Renal cortical epithelial cell (primary cell): ENCODE data around the gene CCDC6. TPM values are rescaled to one million over a fixed set of nuclear protein-coding genes. Genes with fewer than 3 reads are reported as not detected.
"Not testable (repeated sequence)": the region's sequence is repeated elsewhere in the genome, so short reads cannot be mapped to it uniquely, and the experiment has no call there.

Experiments used
- DNase-seq: peaks from one replicate; pipeline ENCODE4 v3.0.0-alpha.2; 2011; ENCODE audit warnings: low read depth
- total RNA-seq: library from RNA; depleted of rRNA; stranded (reverse); fragments of >200 nt; gene quantifications from 2 replicates; pipeline ENCODE4 v1.2.3, GENCODE V29; 2014

Gene CCDC6
- 38.6 and 59.8 TPM in 2 replicates for total RNA-seq

DNA sequence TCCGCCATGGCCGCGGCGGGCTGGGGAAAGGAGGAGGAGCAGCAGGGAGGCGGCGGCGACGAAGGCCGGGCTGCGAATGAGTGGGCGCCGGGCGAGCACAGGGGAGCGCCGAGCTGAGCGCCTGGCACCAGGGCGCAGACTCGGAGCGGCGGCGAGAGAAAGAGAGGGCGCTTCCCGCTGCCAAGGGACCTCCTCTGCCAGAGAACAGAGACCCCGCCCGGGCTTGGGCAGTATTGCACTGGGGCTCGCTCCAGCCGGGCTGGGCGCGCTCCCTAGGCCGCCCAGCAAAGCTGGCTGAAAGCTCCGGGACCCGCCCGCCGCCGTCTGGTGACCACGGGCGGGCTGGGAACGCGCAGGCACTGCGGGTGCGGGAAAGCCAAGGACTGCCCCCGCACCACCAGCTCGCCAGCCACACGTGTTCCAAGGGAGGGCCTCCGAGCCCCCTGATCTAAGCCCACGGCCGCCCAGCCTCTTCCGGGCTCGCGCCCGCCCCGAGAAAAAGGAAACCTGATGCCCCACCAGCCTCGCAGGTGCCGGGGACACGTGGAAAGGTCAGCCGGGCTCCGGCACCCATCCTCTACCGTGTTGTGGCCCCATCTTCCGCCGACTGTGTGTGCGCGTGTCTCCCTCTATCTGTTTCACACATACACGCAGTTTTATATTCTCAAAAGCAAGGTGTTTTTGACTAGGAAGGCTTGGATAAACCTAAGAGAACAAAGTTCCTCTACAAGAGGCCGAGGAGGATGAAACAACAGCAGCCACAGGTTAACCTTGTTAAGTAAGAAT, at the start of gene CCDC6:
Gene CCDC6 (minus strand): TSS at position 140 of the 786 bp plus-strand sequence. CDS start 132 bp downstream, at position 8.
- peak; percentile 72 for DNase-seq

DNA sequence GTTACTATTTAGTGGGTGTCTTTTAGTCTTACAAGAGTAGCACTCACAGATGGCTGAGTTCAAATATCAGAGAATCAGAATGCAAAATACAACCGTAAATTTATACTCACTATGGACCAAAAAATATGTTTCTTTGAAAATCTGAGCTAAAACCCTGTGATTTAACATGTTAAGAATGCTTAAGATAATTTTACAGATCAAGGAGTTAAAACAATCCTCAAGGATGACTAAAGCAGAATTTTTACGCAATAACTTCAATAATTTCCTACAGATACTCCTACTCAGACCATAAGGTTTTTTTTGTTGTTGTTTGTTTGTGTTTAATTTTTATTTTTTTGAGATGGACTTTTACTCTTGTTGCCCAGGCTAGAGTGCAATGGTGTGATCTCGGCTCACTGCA, 47.9 kb upstream of the CCDC6 start:
- peak; percentile 46 for DNase-seq

DNA sequence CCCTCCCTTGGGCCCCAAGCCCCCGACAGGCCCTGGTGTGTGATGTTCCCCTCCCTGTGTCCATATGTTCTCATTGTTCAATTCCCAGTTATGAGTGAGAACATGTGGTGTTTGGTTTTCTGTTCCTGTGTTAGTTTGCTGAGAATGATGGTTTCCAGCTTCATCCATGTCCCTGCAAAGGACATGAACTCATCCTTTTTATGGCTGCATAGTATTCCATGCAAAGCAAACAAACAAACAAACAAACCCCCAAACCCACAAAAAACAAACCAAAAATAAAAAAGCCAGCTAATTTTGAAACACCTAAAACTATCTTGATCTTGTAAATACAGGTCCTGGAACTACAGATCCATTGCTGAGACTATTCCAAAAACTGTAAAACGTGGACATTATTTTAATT, 47.4 kb upstream of the CCDC6 start:
- DNase-seq, result not testable (repeated sequence)

DNA sequence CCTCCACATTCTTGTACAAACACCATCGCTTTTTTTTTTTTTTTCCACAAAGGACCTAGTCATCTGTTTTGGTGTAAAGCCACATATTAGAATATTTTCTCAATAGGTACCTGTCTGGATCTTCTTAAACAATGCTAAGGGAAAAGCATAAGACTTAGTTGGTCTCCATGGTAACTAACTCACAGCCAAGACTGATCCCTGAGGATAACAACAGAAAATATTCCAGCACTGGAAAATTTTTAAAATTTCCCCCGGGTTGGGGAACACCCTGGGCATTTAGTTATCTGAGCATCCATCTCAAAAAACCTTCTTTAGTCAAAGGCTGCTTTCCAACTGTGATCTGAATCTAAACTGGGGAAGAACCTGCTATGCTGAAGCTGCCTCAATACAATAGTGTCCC, 43.7 kb upstream of the CCDC6 start:
- no peak for DNase-seq

DNA sequence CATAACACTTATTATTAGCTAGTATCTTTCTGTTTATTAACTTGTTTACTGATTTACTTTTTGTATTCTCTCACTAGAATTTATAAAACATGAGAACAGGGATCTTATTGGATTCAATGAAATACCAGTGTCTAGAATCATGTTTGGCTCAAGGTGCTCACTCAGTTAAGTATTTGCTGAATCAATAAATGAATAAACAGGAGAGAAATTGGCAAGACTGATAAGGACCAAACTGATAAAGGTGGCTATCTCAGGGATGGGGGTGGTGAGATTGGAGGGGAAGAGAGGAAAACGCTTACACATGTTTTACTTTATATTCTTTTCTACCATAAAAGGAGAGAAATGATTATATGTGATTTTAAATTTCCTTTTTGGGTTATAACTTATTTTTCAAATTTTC, 43.3 kb upstream of the CCDC6 start:
- DNase-seq, result no peak

DNA sequence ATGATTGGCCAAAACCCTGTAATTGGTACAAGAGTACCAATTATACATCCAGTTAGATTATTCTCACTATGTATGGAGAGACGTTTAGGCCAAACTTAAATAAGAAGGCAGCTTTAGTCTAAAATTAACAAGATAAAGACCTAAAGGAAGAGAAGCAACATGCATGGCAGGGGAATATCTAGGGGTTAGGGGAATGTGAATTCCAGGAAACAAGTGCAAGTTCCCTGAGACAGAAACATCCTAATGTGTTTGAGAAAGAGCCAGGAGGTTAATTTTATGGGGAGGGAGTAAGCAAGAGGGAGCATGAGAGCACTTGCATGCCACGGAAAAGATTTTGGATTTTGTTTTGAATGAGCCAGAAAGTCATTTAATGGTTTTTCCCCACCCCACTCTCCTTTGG, 39.6 kb upstream of the CCDC6 start:
- DNase-seq, result no peak

DNA sequence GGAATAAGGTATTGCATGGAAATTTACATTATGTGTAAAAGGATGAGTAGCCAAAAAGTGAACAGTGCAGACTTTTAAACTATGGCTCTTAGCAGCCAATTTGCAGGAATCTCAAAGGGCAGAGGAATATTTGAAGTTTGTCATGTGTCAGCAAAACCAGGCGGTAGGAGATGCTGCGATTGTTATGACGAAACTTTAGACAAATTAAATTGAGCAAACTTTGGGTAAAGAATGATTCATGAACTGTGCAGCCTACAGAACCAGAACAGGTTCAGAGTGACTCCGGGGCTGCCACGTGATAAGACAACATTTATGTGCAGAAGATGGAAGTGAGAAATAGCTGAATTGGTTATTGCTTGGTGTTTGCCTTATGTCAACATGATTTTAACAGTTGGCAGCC, 39.2 kb upstream of the CCDC6 start:
- peak; percentile 15 for DNase-seq

DNA sequence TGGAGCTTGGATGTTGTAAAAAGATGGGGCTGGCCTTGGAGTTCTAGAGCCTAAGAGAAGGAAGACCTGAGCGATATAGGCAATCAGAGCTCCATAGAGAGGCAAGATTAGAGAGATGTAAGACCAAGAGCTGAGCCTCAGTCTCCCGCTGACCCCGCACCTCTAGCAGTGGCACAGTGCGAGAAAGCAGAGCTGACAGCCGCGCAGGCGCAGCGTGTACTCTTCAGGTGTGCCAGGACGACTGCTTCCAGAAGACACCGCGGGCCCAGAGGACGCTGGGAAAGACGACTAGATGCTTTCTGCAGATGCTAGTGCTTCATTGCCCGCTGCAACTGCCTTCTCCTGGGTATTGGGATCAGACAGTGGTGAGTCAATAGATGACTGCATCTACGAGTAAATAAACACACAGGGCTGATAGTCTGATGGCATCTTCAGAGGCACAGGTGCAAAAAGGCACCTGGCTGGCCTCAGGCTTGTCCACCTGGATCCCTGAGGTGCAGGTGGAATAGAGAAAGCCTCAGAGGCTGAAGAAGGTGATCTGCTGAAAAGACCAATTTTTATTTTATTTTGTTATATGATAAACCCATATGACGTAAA, 38.1 kb upstream of the CCDC6 start:
- DNase-seq, result no peak

DNA sequence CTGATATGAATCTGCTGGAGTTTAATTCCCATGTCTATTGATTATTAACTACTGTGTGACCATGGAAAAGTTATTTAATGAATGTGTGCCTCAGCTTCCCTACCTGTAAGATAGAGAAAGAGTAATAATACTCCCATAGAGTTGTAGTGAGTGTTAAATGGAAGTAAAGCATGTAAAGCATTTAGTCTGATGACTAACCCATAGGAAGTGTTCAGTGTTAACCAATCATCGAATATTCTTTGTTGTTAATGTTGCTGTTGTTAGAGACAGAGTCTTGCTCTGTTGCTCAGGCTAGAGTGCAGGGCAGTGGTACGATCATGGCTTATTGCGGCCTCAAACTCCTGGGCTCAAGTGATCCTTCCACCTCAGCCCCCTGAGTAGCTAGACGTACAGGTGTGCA, 36.2 kb upstream of the CCDC6 start:
- peak; percentile 58 for DNase-seq

DNA sequence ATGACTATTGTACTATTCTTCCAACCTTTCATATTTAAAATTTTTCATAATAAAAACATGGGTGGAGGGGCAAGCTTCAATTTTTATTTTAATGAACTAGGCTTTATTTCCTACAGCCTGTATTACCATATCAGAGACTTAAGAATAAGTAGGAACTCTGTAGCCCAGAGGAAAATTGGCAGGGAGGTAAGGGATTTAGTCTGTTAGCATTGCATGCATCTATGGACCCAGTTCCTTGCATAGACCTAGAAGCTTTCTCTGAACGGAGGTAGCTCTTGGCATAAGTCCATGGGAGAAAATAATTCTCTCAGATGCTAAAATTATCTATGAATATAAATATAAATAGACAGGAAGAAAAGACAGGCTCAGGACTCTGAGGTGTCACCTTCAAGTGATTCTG, 31.4 kb upstream of the CCDC6 start:
- DNase-seq, result no peak

DNA sequence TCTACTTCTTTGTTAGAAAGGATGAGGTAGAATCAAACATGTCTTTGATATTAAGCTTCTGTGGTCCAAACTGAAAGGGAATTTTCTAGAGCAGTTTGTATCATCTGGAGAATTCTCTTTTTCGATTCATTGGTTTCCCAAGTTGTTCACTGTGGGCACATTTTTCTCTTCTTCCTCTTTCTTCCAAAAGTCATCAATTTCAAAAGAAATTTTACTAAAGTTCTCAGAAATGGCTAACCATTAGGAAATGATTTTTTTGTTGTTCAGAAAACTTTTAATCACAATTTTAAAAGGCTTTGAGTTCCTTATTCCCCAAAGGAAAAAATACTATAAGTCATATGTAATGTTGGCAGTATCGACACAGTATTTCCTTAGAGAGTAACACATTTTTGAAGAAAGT, 28.3 kb upstream of the CCDC6 start:
- DNase-seq, result no peak

DNA sequence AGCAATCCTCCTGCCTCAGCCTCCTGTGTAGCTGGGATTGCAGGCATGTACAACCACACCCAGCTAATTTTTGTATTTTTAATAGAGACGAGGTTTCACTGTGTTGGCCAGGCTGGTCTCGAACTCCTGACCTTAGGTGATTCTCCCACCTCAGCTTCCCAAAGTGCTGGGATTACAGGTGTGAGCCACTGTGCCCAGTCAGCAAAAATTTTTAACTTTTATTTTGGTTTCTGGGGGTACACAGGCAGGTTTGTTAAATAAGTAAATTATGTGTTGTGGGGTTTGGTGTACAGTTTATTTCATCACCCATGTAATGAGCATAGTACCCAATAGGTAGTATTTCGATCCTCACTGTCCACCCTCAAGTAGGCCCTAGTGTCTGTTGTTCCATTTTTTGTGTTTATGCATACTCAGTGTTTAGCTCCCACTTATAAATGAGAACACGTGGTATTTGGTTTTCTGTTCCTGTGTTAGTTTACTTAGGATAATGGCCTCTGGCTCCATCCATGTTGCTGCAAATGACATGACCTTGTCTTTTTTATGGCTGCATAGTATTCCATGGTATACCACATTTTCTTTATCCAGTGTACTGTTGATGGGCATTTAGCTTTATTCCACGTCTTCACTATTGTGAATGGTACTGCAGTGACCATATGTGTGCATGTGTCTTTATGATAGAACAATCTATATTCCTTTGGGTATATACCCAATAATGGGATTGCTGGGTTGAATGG, 24.6 kb upstream of the CCDC6 start:
- not testable (repeated sequence) for DNase-seq

DNA sequence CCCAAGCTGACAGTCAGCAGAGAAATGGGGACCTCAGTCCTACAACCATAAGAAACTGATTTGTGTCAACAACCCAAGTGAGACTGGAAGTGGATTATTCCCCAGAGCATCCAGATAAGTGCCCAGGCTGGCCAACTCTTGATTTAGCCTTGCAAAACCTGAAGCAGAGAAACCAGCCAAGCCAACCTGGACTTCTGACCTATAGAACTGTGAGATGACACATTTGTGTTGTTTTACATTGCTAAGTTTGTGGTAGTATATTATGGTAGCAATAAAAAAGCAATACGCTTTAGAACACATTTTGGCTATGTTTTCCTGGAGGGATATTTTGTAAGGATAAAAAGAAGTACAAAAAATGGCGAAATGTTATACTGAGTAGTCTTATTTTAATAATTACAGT, 19.7 kb upstream of the CCDC6 start:
- DNase-seq, result no peak

DNA sequence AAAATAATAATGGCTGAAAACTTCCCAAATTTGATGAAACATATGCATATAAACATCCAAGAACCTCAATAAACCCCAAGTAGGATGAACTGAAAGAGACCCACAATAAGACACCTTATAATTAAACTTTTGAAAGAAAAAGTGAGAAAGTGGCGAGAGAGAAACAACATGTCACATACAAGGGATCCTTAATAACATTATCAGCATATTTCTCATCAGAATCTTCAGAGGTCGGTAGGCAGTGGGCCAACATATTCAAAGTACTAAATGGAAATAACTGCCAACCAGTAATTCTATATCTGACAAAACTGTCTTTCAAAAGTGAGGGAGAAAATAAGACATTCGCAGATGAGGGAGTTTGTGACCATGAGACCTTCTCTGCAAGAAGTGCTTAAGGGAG, 16.6 kb upstream of the CCDC6 start:
- DNase-seq, result no peak

DNA sequence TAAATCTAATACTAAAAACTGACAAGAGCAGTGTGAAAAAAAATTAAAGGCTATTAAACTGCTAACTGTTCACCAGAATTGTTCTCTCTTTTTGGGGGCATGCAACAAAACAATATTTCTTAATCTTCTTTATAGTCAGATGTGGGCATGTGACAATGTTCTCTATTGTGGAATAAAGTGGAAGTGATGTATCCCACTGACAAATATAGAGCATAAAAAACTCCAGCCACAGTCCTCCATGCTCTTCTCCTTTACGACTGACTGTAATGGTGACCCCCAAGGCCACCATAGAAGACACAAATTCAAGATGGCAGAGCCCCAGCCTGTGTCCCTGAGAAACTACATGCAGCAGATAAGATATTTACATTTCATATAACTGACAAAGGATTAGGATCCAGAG, 11.6 kb upstream of the CCDC6 start:
- no peak for DNase-seq

DNA sequence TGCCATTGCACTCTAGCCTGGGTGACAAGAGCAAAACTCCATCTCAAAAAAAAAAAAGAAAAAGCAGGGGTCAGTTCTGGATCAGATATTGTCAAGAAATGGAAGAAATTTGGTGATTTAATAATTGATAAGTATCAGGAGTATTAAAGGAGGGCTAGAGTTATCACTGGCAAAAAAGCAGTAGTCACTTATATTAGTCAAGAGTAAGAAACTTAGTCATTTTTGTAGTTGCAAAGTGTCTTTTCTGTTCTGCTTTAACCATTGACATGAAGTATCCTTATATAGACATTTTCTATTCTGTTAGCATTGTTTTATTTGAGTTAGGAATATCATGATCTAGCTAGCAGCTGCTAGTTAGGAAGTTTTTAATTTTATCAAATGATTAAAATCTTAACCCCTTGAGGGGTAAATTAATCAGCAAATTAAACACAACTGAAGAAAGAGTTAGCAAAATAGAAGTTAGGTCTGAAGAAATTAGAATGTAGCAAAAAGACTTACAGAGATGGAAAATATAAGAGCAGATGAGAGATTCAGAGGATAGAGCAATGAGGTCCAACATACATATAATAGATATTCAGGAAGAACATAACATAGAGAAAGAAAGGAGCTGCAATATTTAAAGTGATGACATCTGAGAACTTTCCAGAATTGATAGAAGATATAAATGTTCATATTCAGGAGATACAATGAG, 7.3 kb upstream of the CCDC6 start:
- DNase-seq, result no peak

DNA sequence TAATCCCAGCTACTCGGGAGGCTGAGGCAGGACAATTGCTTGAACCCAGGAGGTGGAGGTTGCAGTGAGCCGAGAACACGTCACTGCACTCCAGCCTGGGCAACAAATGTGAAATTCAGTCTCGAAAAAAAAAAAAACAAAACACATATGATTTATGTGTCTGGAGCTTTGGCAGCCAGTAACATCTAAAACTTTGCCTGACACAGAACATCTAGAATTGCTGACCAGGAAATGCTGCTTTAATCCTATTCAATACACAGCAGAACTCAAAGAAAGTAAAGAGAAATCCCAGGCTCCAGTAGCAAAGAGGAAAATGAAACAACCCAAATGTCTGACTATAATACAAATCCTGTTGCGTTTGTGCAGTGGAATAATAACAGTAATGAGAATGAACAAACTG, 4.5 kb upstream of the CCDC6 start:
- DNase-seq, result no peak

DNA sequence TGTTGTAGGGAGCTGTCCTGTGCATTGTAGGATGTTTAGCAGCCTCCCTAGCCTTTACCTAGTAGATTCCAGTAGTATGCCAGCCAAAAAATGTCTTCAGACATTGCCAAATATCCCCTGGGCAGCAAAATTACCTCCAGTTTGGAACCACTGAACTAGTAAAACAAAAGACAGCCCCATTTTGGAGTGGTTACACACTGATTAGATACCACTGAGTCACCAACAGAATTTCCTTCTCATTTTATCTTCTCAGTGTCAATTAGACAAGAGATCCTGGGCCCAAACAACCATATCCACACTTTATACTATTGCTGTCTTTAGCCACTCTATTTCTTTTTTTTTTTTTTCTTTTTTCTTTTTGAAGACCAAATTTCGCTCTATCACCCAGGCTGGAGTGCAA, 3.5 kb upstream of the CCDC6 start:
- no peak for DNase-seq

DNA sequence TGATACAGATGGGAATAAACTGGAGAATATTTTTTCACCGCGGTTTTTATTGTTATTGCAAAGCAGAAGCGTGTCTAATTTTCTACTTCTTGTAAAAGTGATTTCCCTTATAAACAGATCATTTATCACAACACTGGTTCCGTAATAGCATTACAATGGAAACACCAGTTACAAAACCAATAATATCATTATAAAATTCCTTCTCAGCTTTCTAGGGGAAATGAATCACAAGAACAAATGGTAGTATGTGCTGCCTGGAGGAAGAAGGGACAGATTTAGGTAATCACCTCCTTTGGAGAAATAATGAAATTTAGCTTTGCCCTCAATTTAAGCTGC, 2.4 kb upstream of the CCDC6 start:
- DNase-seq, result no peak

DNA sequence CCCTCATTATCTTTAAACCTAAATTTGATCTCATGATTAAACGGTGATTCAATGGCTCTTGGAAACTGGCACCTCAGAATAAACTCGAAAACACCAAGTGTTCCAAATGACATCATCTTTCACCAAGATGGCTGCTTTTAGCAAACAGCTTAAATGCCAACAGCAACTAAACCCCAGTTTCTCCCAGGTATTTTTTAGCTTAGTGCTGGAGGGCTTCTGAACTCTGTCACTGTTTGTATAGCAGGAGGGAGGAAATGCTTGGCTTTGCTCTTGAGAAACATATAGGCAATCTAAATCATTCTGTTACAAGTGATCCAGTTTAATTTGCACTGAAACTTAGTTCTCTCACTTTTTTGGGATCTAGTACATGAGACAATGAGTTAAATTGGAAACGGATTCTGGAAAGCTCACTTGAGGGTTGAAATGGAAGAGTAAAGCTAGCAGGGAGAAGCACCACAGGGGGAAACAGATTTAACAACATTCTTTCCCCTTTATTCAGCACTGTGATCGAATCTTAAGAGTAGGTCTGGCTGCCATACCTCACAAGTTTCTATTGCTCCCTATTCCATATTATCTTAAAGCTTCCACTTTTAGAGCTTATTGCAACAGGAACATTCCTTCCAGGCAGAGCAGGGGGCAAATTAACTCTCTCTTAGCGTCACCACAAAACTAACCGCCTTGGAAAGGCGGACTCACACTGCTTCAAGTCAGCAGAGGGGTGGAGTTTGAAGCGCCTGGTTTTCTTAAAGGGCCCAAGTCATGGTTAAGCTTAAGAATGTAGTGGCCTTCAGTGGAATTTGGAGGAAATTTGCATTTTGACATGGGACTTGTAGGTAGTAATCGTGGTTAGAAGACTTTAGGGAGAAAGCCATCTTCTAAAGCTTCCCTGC, 1.8 kb upstream of the CCDC6 start:
- DNase-seq, result peak; percentile 95

DNA sequence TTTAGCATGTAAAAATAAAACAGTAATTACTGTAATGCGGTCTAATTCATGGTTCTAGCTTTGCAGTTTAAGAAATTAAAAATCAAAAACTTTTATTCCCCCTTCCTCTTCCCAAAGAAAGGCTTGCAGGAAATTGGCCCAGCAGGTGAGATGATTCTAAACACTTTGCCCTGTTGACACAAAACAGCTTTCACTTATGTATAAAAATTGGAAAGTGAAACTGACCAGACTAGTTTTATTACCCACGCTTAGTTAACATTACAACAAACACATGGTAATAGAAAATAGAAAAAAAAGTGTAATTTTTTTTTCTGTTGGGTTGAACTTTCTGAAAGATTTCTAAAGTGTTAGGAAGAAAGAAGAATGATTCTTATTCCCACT, 1.2 kb upstream of the CCDC6 start:
- DNase-seq, result peak; percentile 22
